ENCODE data around the gene PCDHB13.
"Not testable (repeated sequence)": the region's sequence is repeated elsewhere in the genome, so short reads cannot be mapped to it uniquely, and the experiment has no call there.

DNA sequence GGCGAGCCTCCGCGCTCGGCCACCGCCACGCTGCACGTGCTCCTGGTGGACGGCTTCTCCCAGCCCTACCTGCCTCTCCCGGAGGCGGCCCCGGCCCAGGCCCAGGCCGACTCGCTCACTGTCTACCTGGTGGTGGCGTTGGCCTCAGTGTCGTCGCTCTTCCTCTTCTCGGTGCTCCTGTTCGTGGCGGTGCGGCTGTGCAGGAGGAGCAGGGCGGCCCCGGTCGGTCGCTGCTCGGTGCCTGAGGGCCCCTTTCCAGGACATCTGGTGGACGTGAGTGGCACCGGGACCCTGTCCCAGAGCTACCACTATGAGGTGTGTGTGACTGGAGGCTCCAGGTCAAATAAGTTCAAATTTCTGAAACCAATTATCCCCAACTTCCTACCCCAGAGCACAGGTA is 2.9 kb upstream of the PCDHB13 start:
- TF ChIP-seq TAF1 (IDR thresholded peaks at IDR 0.05; ENCODE audit: borderline replicate concordance, low read depth, low read length); POLR2AphosphoS5 (IDR thresholded peaks at IDR 0.05; ENCODE audit: low read depth, low read length); POLR2A (IDR thresholded peaks at IDR 0.05; ENCODE audit: low read depth, low read length): not testable (repeated sequence)
